ENCODE measurements around the gene FRY.

FRY gene

DNA sequence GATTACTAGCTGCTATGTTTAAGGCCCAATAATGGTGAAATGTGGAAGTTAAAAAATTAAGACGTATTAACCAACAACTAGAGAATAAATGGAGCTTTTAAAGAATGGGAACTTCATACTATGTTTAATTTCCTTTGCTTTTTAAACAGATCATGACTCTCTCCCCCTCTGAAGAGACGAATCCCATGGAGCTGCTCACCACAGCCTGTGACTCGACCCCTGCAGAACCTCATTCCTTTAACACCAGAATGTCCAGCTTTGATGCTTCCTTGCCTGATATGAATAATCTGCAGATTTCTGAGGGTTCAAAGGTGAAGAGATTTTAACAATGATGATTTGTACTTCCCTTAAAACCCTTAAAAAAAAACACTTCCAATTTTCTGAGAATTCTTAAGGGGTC is 230.6 kb downstream of the FRY start:
- no peak for DNase-seq (ENCODE audit: low read depth)

DNA sequence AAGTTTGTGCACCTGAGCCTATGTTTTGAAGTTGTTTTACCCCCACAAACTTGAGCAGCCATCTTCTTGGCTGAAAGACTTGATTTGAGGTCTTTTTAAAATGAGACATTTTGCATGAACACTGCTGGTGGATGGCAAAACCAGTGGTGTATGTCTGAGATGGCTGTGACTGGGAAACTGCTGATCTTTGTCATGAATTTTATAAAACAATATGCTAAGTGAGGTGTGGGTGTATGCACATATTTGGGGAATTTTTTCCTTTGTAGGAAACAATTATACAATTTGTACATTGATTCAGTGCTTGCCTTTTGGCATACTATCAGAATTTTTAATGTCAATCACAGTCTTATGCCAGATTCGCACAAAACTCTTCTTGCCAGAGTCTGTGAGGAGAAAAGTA is 231.0 kb downstream of the FRY start:
- DNase-seq (ENCODE audit: low read depth): no peak

DNA sequence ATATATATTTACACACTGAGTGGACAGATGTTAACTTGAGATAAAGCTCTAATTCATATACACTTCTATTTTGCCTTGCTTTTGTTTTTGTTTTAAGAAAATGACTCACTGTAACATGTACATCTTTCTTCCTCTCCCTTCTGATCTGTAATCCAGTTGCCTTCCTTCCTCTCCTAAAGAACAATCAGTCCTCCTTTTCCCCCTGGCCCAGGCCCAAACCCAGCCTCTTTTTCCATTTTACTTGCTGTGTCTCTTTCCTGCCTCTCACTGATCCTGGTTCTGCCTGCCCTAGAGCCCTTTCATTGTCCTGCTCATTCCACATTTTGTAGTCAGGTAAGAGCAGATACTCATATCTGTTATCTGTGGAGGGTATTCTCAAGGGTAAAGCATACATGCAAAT is 232.8 kb downstream of the FRY start:
- DNase-seq (ENCODE audit: low read depth): no peak

DNA sequence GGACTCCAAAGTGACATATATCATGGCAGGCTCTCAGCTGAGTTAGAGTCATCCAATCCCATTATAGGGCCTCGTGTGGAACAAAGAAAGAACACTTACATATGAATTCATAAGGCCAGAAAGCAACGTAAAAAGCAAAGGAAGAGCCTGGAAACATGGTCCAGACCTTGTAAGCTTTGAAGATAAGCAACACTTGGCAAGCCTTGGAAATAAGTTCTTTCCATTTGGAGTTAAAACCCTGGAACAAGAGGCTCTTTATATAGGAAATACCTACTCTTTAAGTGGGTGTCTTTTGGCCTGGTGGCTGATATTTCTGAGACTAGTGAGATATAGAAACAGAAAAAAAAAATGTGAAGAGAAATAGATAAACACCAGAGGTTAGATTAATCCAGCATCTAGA is 234.2 kb downstream of the FRY start:
- DNase-seq (ENCODE audit: low read depth): no peak

DNA sequence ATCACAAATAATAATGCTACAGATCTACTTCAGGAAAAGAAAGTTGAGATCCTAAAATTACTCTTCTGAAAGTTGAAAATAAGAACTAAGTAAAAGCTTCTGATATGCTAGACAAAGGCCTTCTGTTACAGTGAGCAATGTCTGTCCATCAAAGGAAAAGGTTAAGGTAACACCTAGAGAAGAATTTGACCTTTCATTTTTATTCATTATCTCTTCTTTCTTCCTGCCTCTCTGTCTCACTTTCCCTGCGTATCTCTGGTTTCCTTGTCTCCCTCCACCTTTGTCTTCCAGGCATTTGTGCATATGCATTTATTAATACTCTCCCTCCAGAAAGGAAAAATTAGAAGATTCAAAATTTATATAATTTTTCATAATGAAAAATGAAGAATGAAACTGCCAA is 234.6 kb downstream of the FRY start:
- no peak for DNase-seq (ENCODE audit: low read depth)

DNA sequence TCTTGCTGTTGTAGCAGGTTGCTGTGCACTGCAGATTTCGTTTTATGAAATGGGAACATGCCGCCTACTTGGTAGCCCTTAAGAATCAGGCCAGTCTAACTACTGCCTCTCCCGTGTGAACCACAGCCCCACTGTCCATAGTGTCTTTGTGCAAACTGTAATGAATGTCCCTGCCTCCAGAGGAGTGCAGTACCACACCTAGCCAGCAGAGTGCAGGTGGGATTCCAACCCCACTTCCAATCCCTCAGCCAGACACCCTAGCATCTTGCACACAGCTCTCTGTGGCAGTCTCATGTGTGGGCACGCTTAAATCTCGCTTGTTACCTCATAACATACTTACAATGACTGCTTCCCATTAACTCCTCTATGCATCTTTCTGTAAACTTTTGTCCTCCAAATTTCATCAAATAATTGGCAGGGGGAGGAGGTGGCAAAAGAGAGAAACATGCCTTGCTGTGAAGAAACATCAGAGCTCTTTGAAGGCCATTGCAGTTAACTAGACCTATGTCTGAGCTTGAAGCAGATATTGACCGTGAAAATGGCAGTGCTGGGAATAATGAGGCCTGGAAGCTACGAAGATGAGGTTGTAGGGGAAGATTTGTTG is 236.4 kb downstream of the FRY start:
- DNase-seq (ENCODE audit: low read depth): peak; percentile 29

DNA sequence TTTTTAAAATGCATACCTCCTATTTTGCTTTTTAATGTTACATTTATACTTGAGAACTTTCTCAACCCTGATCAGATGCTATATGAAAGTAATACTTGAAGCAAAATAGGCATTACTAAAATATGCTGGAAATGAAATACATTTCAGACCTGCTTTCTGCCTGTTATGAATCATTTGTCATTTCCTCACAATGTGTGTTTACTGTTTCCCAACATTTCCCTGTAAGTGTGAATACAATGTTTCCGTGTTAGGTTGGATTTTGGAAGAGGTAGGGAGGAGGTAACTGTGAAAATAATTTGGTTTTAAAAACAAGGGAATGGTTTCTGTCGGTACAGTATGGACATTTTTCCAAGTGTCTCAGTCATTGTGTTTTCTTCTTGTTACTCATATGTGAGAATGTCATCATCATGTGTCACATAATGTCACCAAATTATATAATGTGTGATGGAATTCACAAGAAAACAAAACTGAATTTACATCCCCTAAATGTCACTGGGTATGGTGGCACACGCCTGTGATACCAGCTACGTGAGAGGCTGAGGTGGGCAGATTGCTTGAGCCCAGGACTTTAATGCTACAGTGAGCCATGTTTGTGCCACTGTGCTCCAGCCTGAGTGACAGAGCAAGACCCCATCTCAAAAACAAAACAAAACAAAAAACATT is 240.6 kb downstream of the FRY start:
- DNase-seq (ENCODE audit: low read depth): no peak

DNA sequence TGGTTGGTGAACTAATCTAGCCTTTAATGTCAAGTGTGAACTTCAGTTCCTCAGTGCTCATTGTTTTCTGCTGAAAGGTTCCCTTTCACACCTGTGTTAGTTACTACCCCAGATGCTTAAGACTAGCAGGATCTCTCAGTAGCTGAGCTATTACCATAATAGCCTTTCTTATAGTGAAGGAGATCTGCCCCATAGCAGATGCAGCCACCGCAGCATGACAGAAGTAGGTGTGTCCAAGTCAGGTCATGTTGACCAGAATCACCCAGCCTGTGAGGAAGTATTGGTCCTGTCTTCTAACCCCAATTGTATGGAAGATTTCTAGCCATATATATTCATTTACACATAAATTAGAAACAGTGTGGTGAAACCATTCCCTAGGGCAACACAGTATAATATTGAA is 246.3 kb downstream of the FRY start:
- no peak for DNase-seq (ENCODE audit: low read depth)

DNA sequence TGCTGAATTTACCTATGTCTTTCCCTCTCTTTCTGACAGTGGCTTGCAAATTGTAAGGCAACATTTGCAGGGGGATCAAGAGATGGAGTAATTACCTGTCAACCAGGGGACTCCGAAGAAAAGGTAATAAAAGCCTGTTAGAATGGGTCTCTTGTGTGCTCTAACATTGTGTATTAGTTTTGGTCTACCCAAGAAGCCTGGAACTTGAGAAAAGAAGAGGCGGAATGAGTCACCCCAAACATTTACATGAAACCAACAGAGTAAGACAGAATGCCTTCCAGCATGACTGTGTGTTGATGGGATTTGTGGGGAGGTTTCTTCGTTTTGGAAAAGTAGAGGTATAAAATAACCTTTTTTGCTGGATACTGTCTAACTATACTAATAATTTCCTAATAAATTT is 246.9 kb downstream of the FRY start:
- no peak for DNase-seq (ENCODE audit: low read depth)

DNA sequence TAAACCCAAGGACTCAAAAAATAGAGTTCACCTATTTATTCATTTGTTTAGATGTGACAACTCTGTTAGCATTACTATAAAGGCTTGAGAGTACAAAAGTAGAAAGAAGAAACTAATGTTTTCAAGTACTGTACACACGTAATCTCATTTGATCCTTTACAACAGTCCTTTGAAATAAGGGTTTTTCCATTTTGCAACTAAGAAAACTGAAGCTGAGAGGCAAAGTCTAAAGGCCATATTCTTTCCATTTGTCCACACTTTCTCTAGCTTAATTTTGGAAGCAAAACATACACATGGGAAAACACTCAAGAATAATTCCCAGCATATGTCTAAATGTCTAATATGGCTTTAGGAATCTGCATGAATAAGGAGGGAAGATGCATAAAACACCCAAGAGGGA is 249.5 kb downstream of the FRY start:
- no peak for DNase-seq (ENCODE audit: low read depth)

DNA sequence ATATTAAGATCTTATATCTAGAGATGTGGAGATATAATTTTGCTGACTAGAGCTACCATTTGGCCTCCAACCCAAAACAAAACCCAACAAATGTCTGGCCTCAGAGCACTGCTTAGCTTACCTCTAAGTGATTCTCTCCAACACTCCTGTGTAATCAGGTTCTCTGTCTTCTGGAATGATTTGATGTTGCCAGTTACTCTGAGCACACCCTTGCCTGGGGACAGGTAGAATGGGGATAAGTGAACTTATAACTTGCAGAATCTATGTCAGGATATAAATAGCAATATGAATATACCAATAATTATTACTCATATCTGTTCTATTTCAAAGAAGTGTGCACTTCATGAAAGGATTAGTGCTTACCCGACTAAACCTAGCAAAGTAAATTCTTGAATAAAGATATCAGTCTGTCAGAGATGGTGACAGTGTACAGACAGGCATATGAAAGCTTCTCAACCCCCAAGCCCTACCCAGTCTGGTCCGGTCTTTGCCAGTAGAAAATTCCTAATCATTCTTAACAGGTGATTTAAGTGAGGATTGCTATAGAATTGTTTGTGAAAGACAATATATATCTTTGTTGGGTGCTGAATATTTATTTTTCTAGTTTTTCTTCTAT is 250.6 kb downstream of the FRY start:
- DNase-seq (ENCODE audit: low read depth): no peak

DNA sequence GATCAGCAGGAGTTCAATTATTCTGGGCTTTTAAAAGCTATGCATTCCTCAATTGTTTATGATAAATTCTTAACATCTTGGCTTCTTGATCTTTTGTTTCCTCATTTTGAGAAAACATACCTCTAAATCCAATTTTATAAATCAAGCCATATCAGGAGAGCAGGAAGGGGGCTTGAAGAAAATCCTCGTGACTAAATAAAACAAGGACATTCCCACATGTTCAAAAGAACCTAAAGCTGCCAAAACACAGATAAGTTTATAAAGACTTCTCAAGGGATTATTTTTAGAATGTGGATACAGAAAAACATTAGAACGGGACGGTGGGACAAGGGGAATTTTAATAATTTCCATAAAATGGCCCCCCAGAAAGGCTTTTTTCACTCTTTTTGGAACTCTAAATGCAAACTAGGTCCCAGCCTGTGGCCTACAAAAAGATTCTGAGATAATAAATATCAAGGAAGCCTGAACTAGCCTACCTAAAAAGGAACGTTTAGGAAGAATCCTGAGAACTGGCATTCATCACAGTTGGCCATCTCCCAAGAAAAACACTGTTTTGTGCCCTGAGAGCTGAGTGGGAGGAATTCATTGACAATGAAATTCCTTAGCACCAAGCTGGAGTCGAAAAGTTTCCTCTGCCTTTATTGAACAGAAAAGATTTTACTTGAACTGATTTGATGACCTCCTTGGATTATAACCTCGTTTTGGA is 253.5 kb downstream of the FRY start:
- DNase-seq (ENCODE audit: low read depth): no peak

DNA sequence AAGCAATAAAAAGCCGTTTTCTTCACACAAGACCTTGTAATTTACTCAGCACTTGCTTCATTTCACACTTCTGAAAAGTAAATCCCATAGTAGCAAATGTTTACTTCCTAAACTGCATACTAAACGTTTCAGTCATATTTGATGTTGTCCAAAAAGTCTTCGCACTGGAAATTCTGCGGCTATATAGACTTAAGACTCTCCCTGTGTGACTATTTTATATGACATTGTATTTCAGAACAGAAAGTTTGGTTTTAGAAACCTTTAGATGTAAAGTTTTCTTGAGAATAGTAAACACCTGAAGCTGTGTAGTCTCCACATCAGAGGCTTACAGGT is 254.0 kb downstream of the FRY start:
- DNase-seq (ENCODE audit: low read depth): no peak

DNA sequence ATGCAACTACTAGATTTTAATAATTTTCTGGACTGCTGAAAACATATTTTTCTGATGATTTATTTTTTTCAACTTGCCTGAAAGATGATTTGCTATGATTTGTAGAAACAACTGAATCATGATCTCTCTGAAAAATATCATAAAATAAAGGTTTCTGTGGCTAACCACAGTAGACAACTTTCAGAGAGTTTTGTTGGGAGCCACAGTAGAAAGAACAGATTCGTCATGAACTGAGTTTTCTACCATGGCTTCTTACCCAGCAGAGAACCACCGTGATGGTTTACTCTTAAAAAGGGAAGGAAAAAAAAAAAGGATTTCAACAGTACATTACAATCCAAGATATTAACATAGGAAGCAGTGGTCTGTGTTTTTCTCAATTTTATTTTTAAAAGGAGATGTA is 265.6 kb downstream of the FRY start:
- DNase-seq (ENCODE audit: low read depth): no peak

DNA sequence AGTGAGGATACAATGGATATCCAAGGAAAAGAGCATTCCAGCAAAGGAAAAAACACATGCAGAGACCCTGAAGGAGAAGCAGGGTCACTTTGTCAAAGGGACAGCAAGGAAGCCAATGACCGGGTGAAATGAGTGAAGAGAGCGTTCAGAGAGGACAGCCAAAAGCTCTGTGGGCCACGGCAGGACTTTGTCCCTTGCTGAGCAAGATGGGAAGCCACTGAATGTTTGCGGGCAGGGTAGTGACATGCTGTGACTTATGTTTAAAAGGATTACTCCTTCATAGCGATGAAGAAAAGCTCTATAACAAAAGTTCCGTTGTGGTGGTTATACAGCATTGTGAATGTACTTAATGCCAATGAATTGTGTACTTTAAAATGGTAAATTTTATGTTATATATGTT is 267.1 kb downstream of the FRY start:
- no peak for DNase-seq (ENCODE audit: low read depth)

DNA sequence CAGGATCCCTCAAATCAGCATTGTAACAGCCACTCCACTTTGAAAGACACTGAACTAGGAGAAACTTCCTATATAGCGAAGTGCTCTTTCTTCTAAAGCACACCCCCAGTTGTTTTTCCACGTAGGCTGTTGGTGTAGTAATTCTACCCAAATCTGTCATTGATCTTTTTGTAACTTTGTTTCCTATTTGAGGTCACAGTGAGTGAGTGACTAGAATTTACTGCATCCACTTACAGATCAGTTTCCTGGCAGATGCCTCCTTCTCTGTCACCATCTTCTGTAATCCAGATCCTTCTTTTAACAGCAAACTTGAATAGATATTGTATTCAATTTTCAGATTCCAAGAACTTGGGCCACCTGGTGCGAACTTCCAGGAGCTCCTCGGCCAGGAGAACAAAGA is 268.3 kb downstream of the FRY start:
- no peak for DNase-seq (ENCODE audit: low read depth)

DNA sequence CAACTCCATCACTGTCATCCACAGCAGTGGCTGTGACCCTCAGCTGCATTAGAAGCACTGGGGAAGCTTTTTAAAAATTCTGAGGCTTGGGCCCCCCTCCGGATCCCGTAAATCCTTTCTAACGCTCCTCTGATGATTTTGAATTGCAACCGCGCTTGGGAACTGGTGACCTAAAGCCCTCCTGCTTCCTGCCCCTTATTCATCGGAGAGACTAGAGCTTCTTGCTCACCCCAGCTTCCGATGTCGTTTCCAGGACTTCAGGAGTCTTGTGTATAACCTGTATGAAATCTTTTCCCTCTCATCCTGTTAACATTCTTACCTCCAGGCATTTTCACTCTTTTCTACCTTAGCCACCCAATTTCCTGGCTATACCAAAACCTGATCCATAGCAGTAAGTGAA is 268.8 kb downstream of the FRY start:
- DNase-seq (ENCODE audit: low read depth): no peak

DNA sequence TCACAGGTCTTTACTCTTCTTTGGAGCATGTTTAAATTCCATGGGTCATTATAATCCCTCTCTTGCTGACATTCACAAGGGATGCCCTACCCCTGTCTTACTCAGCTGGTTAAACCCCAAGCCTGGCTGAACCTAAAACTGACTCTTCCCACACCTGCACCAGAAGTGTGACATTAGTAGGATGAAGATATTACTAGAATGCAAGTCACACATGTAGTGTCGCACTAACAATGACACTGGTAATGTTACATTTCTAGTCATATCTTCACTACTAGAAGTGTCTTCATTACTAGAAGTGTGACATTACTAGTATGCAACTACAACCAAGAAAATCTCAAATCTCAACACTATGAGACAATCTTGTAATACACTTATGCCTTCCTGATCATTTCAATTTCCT is 269.3 kb downstream of the FRY start:
- DNase-seq (ENCODE audit: low read depth): no peak

DNA sequence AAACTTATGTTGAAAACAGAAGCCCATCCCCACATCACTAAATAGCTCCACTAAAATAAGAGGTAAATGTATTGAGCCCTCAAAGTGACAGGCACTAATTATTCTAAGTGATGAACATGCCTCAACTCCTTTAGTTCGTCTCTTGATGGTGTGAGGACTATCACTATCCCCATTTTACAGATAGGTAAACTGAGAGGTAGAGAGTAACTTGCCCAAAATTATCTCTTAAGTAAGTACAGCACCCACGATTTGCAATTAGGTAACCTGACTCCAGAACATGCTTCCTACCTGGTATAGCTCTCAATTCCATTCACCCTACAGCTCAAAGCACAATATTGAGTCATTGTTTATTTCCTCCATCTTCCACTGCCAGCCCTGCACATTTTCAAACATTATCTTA is 270.9 kb downstream of the FRY start:
- no peak for DNase-seq (ENCODE audit: low read depth)

DNA sequence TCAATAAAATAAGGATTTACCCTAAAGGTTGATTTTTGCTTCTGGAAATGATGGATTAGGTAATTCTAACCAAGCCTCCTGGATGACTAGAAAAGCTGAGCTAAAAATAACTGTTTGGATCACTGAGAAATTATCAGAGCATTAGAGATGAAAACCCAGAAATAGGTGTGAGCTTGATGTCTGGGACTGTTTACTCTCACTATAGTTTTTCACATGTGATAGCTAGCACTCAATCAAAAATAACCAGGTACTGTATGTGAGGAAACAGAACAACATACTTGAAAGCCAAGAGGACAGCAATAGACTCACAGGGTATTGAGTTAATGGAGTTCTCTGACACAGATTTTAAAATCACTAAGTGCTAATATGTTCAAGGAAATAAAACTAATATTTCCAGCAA is 274.1 kb downstream of the FRY start:
- DNase-seq (ENCODE audit: low read depth): no peak

DNA sequence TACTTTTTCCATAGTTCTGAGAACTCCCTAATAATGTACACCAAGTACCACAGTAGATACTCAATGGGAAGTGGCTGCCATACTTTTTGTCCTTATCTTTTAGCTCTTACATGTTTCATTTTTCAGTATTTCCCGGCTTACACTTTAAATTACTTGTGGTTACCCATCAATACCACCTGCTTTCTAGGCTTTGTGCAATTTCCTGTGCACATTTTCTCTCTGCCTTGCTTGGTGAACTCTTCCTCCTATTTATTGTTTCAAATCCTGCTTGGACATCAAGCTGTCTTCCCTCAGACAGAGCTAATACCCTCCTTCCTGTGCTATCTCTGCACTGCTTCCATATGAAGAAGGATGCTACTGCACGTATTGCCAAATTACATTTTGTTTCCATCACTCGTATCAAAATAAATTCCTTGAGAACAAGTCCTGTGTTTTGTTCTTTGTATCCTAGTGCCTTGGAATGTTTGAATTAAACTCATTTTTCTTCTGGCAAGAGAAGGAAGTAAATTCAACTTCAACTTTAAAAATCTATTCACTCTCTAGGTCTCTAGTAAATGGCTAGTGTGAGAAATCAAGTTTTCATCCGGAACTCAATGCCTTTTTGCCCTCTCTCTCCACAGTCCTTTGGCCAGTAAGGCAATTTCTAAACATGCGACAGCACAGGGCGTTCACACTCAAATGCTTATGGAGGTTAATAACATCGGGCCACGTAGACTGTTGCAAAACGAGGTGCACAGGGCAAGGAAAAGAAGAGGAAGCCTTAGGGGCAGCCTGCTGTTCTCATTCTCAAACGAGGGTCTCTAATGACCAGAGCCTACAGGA is 277.9 kb downstream of the FRY start:
- DNase-seq (ENCODE audit: low read depth): no peak

DNA sequence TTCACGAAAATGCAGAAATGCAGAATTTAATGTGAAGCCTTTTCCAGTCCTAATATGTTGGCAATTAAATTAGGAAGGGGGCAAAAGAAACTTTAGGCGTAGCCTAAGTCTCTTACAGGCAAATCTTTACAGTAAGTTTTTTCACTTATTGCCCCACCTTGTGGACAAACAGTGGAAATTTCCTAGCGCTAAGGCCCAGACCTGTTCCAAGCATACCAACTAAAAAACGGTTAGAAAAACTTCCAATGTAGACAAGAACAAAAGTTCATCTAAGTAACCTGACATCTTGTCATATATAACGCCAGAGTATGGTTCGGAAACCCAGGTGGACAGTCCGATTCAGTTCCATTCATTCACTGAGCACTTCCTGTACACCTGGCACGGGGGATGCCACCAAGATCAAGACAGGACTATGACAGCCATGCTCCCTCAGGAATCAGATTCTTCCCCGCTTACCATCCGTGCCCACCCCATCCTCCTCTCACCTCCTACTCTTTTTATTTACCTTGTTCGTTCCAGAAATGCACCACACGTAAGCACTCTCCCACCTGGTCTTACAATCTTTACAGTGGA is 278.6 kb downstream of the FRY start:
- DNase-seq (ENCODE audit: low read depth): no peak
